Activated T-helper 1 cell treated with Interleukin-2 at 50 U/mL for 16 hours (primary cell): ENCODE results near the gene STOML2.

Experiments
- DNase-seq: peaks from one replicate; pipeline ENCODE4 v3.0.0-alpha.2; 2020; ENCODE audit warnings: low read depth

The STOML2 gene

DNA sequence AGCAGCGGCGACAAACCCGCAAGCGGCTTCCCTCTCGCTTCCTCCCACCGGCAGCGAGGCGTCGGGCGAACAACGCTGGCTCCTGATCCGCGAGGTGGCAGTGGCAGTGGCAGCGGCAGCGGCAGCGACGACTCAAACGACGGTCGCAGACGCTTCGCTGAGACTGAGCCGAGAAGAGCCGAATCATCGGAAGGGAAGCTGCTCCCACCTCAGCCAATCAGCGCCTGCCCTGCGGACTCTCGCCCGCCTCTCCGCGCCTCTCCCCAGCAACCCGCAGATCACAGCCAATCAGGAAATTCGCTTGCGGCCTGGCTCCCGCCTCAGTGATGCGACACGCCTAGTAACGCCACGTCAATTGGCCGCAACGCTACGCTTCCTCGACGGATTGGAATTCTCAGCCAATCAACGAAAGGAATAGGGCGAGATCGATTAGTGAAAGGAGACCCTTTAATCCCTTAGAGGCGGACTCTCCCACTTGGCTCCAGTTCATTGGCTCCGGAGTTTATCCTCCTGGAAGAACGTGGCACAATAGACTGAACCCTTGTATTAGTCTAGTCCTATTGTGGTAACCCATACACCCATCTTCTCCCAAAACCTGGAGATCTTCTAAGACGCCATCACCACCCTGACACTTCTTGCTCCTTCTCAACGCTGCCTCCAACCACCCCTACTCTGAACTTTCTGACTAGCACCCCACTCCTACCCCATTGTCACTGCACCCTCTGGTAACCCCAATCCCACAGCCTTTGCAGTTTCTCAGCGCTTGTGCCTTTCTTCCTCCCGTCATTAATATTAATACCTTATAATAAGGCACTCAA, 30.3 kb downstream of the STOML2 start, which contains the start of gene VCP:
Gene VCP (minus strand): TSS at position 165 of the 818 bp plus-strand sequence. CDS start 272 bp downstream, outside the sequence.
- DNase-seq = peak; percentile 96

DNA sequence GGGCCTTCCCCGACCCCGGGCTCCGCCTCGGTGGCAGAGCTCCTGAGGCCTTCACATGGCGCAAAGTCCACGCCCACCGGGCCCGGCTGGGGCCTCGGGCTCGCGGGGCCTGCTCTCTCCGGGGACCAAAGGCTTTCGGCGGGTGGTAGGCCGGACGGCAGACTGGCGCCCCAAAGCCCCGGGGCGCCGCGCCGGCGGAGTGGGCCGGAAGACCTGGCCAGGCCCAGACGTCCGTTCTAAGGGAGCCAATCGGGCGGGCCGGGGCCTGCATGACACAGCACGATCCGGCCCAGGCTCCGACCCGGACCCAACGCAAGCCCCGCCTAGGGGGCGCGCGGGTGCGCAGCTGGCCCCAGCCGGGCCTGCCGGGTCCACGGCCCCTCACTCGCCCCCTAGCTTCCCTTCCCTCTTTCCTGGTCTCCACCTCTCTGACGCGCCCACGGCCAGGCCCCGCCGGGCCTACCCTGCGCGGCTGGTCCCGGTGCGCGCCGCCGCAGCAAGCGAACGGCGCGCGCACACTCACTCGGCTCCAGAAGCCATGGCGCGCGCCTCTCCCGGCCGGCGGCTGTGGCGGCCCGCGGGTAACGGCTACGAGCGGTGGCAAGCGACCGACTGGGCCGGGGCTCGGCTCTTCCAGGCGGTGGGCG, 31.0 kb downstream of the STOML2 start:
- peak; percentile 51 for DNase-seq

DNA sequence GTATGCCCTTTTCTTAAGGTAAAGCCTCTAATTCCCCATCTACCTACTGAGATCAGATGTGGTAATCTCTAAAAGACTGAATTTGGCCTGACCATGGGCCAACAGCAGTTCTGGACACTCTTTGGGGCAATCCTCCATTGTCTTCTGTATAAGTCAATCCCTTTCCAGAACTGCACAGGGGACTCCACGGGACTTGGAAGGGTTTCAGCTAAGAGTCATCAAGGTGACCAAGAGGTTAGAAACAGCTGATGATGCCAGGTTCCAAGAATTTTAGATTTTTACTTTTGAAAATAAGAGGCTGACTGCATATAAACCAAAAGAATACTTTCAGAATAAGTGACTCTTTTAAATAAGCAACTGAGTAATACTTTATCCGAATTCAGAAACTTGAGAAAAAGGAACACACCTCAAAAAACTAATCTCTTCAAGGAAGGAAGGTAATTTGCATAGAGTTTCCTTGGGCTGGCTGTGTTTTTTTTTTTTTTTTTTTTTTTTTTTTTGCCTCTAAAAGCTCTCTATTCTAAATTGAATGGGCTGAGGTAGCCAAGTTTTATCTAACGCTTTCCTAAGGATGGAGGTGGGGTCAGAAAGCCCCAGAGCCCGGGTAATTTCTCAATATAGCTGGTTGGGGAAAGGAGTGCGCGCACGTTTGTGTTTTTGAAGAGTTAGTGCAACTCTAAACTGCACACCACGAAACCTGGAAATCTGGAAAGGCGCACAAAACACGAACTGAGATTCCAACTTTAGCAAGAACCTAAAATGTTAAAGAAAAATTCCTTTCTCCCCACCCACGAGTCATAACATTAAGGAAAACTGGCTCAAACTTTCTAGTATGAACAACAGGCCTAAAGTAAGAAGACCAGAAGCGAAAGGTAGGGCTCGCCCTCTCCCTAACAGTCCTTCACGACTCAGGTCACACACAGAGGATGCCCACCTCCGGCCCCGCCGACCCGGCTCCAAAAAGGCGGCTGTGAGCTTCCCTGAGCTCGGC, 31.8 kb downstream of the STOML2 start:
- no peak for DNase-seq

DNA sequence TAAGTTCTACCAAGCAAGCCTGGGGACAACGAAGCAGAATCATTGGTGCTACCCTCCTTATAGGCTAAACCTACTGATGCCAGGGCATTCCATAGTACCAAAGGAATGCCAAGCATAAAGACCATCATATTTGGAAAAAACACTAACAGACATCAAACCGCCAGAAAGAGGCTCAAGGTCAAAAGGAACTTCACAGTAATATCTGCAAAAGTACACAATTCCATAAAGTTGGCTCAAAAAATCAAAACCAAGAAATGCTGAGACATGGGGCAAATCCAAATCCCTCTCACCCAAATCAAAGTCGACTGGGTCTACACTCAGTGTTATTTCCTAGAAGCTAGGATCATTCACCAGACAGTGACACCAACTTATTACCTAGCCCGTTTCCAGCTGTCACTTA, 33.9 kb downstream of the STOML2 start:
- DNase-seq = no peak

DNA sequence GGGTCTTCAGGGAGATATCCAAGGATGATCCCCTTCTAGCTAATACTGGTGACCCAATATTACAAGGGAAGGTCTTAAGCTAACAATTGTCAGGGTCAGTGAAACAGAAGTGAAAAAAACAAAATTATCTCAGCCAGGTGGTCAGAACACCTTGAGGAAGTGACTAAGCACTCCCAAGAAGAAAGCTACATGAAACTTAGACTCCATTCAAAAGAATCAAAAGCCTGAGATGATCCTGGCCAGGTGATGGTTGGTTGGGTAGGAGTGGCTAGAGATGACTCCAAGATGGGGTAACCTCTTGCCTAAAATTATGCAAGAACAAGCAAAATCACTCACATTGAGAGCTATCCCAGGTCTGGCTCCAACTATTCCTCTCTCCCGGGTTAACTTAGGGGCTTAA, 35.9 kb downstream of the STOML2 start:
- no peak for DNase-seq

DNA sequence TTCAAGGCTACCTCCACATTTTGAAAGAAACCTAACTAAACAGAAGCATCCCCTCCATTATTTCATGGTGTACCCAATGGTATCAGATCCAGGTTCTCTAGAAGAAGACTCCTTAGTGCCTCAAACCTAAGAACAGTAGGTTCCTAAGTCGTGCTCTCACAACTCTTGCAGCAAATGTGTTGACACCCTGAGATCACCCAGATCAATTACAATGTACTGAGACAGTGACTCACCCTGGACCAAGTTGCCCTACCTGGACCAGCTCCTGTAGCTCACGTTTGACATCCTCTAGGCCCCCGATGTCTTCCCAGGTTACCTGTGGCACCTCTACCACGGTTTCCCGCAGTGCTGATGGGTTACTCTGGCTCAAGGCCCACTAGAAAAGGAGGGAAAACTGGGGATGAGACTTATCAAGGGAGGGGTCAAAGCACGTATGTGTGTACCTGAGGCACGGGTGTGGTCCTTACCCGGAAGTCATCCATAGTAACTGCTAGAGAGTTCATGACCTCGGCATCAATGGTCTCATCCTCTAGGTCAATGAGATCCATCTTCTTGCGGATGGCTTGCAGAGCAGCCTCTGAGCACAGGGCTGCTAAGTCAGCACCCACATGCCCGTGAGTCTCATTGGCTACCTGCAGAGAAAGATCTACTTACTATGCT, 42.3 kb downstream of the STOML2 start:
- no peak for DNase-seq

DNA sequence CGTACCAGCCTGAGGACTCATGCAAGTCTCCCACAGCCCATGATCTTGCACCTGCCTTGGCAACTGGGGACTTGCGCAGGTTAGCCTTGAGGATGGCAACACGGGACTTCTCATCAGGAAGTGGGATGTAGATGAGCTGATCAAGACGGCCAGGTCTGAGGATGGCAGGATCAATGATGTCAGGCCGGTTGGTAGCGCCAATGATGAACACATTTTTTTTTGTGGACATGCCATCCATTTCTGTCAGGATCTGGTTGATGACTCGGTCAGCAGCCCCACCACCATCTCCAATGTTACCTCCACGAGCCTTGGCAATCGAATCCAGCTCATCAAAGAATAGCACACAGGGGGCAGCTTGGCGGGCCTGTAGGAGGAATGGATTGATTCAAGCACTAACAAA, 43.5 kb downstream of the STOML2 start:
- DNase-seq = no peak

DNA sequence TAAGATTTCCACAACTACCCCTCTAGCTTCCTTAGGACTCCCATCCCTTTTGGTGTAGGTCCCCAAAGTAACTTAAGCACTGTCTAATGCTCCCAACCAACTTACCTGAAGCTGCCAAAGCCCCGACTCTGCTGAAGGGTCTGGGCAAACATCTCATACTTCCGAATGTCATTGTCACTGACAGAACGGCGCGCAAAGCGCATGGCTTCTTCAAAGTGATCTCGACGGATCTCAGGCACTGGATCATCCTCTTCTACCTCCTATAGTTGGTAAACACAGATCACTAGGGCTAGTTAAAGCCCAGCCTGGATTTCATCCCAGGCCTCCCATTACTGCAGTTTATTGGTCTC, 45.7 kb downstream of the STOML2 start:
- DNase-seq = no peak

DNA sequence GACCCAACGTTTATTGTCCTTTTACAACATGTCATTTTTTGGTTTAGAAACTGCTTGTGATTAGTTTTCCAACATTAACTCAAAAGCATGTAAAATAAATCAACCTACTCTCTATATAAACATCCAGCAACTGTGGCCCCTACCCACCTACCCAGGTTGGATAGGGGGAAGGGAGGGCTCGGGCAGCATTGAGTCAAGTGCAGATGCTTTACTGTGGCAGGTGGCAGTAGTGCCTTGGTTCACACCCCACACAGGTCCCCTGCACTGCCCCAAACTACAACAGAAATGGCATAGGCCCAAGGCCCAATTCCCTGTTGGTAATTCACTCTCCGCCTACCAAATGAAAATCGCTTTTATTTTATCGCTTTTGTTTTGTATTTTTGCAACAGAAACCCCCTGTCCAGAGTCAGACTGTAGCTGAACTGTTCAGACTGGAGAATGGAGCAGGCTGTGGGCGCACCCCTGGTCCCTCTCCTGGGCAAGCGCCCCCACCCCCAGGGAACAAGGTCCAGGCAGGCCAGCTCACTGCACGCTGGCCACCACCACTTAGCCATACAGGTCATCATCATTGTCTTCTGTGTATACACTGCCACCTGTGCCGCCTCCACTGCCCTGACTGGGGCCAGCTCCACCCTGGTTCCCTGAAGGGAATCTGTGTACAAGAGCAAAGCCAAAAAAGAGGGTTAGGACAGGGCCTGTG, 46.2 kb downstream of the STOML2 start:
- DNase-seq = no peak

DNA sequence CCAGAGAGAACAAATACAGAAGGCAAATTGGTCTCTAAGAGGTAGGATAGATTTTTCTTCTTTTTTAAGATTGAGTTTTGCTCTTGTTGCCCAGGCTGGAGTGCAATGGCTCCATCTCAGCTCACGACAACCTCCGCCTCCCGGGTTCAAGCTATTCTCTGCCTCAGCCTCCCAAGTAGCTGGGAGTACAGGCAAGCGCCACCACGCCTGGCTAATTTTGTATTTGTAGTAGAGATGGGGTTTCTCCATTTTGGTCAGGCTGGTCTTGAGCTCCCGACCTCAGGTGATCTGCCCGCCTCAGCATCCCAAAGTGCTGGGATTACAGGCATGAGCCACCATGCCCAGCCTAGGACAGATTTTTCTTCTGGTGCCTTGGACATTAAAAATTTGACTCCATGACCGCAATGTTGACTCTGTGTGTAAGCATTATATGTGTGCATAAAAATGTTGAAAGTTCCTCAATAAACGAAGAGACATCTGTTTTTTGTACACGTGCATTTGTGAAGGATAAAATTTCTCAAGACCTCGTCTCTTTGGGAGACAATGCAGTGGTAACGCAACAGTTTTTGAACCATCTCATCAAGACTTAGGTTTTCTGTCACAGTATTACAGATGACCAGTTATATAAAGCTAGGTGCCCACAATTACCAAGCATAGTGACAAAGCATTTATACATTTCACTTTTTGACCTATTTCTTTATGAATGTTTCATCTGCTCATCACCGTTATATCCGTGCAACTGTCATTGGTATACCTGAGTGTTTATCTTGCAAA, 47.9 kb downstream of the STOML2 start:
- DNase-seq = no peak

DNA sequence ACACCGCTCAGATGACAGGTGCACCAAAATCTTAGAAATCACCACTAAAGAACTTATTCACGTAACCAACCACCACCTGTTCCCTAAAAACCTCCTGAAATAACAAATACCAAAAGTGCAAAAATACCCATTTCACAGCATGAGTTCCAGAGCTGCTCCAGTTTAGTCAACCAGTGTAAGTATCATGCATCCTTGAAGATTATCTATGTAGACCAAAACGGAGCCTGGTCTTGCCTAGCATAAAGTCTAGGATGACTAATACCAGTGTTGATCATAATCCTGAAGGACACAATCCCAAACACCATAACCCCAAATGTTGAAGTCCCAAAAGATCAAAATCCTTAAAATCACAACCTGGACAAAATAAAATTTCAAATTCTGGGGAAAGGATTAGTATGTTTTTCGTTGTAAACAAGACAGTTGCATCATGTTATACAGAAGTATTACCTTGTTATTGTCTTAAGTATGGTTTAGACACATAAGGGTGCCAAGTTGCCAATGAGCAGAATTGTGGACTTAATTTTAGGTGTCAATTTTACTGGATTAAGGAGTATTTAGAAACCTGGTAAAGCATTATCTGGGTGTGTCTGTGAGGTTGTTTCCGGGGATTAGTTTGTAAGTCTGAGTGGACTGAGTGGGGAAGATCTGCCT, 48.6 kb downstream of the STOML2 start:
- no peak for DNase-seq

DNA sequence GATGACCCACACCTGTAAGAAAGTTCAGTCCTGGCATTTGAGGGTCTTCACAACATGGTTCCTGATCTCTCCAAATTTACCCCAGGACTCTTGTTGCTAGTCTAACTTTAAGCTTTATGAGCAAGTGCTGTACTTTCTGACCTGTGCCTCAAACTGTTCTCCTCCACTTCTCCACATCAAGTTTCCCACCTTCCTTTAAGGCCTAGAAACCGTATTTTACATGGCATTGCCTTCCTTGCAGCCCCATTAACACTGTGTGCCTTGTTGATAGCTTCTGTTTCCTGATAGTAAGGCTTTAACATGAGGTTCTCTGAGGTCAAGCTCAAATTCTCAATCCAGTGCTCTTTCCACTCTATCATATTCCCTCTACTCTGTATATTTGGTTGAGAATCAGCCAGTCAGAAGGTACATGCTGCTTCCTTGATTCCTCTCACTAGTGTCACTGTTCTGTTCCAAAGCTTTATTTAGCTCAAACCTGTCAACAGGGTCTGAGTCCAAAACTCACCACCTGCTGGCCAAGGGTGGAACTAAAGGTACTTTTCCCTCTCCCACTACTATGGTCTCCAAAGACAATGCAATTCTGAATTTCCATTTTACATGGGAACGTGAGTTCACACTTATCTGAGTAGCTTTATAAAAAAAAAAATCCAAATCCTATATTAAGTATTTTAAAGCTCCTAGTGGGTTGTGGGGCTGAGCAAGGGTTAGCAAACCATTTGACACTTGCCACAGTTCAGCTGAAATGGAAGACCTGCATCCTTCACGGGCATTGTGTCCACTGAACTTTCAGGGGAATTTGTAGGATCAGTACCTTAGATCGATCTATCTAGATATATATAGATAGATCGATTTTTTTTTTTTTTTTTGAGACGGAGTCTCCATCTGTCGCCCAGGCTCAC, 51.6 kb downstream of the STOML2 start:
- DNase-seq = peak; percentile 10
